HL-60 (cell line): ENCODE data around the gene RAI14.

ENCODE experiments used
- GABPA ChIP-seq: IDR thresholded peaks from 2 replicates; pipeline ENCODE4 v1.6.1; 2012; ENCODE audit warnings: low read depth
- POLR2AphosphoS5 ChIP-seq: IDR thresholded peaks from 2 replicates; pipeline ENCODE4 v1.6.1; 2012; ENCODE audit warnings: low read depth
- REST ChIP-seq: IDR thresholded peaks from 2 replicates; pipeline ENCODE4 v1.6.1; 2012; ENCODE audit warnings: low read depth; ENCODE audit not compliant: insufficient replicate concordance
- SPI1 ChIP-seq: IDR thresholded peaks from 2 replicates; pipeline ENCODE4 v1.6.1; 2012; ENCODE audit warnings: low read depth, mild to moderate bottlenecking, borderline replicate concordance
- TF ChIP-seq, protein P1 (sequence below): IDR thresholded peaks from one replicate; pipeline ENCODE4 v1.5.1; 2011; ENCODE audit warnings: low read length, control low read depth, inconsistent platforms; ENCODE audit not compliant: insufficient read depth

- TF ChIP-seq, protein P1, sequence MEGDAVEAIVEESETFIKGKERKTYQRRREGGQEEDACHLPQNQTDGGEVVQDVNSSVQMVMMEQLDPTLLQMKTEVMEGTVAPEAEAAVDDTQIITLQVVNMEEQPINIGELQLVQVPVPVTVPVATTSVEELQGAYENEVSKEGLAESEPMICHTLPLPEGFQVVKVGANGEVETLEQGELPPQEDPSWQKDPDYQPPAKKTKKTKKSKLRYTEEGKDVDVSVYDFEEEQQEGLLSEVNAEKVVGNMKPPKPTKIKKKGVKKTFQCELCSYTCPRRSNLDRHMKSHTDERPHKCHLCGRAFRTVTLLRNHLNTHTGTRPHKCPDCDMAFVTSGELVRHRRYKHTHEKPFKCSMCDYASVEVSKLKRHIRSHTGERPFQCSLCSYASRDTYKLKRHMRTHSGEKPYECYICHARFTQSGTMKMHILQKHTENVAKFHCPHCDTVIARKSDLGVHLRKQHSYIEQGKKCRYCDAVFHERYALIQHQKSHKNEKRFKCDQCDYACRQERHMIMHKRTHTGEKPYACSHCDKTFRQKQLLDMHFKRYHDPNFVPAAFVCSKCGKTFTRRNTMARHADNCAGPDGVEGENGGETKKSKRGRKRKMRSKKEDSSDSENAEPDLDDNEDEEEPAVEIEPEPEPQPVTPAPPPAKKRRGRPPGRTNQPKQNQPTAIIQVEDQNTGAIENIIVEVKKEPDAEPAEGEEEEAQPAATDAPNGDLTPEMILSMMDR: no peak
- TF ChIP-seq REST: no peak
- TF ChIP-seq POLR2AphosphoS5: no peak
- TF ChIP-seq GABPA: no peak
- no peak for TF ChIP-seq SPI1
These were observed 3.0 kb downstream of the RAI14 start for GRCh38 chr5:34659168-34659567.
